ENCODE measurements around the gene DEPDC4.
"Not testable (repeated sequence)": the region's sequence is repeated elsewhere in the genome, so short reads cannot be mapped to it uniquely, and the experiment has no call there.

The DEPDC4 gene

GRCh38 chr12:100266835-100267602, at the start of gene DEPDC4, which contains the start of gene SCYL2:
Gene DEPDC4, minus strand, starts transcription at chr12:100267079. Its CDS starts 3 bp downstream, at chr12:100267076.
Gene SCYL2, plus strand, starts transcription at chr12:100267177. Its CDS starts 15,794 bp downstream, at chr12:100282971.
- peak; percentile 91 to 93 for DNase-seq

- DNase-seq = no peak
Measured at GRCh38 chr12:100311317-100311716, 44.4 kb upstream of the DEPDC4 start.

GRCh38 chr12:100308138-100308537, 41.3 kb upstream of the DEPDC4 start:
- not testable (repeated sequence) for DNase-seq

- DNase-seq = not testable (repeated sequence)
Measured at GRCh38 chr12:100304334-100304733, 37.5 kb upstream of the DEPDC4 start.

- no peak for DNase-seq
Measured at GRCh38 chr12:100303831-100304230, 37.0 kb upstream of the DEPDC4 start.

- DNase-seq = no peak
Measured at GRCh38 chr12:100302081-100302480, 35.2 kb upstream of the DEPDC4 start.

GRCh38 chr12:100295764-100296555, 29.1 kb upstream of the DEPDC4 start:
- DNase-seq = no peak

- DNase-seq = not testable (repeated sequence)
Measured at GRCh38 chr12:100294366-100294765, 27.5 kb upstream of the DEPDC4 start.

- DNase-seq = no peak
Measured at GRCh38 chr12:100293017-100293416, 26.1 kb upstream of the DEPDC4 start.

- DNase-seq = no peak
Measured at GRCh38 chr12:100290016-100290415, 23.1 kb upstream of the DEPDC4 start.

GRCh38 chr12:100289038-100289437, 22.2 kb upstream of the DEPDC4 start:
- no peak for DNase-seq

- not testable (repeated sequence) for DNase-seq
Measured at GRCh38 chr12:100284556-100284955, 17.7 kb upstream of the DEPDC4 start.

- DNase-seq = no peak
Measured at GRCh38 chr12:100279607-100280244, 12.8 kb upstream of the DEPDC4 start.

- no peak for DNase-seq
Measured at GRCh38 chr12:100279159-100279558, 12.3 kb upstream of the DEPDC4 start.

GRCh38 chr12:100274291-100274690, 7.4 kb upstream of the DEPDC4 start:
- no peak for DNase-seq

- DNase-seq = no peak
Measured at GRCh38 chr12:100273782-100274181, 6.9 kb upstream of the DEPDC4 start.

- no peak for DNase-seq
Measured at GRCh38 chr12:100268835-100269564, 2.1 kb upstream of the DEPDC4 start.

GRCh38 chr12:100267603-100268281, 863 bp upstream of the DEPDC4 start:
- DNase-seq = peak; percentile 14 to 23

- DNase-seq = peak in 1 of 2 donors; percentile 94
Measured at GRCh38 chr12:100266585-100266834, 369 bp downstream of the DEPDC4 start.

- no peak for DNase-seq
Measured at GRCh38 chr12:100265732-100266584, 921 bp downstream of the DEPDC4 start.

- not testable (repeated sequence) for DNase-seq
Measured at GRCh38 chr12:100265107-100265506, 1.8 kb downstream of the DEPDC4 start.
